Motor neuron (in vitro differentiated cells): Measurements from ENCODE around the gene CACNA2D1. TPM values are rescaled to one million over a fixed set of nuclear protein-coding genes. Genes with fewer than 3 reads are reported as not detected.

ENCODE experiments used
- ATAC-seq, 8 experiments: fragments of 200-7000 bp; cut with Tn5 transposase; replicated peaks in 6 of 8; 2 replicates each; pipeline ENCODE4 v1.8.0; 2021; ENCODE audit warnings: mild to moderate bottlenecking in 8 of 8, moderate library complexity in 8 of 8
- H3K27ac ChIP-seq, 2 donors: fragments of 250-450 bp; sonication (Bioruptor Pico); 2 replicates each; pipeline ENCODE4 v1.9.0; 2021; ENCODE audit warnings: antibody characterized with exemption in 2 of 2, mild to moderate bottlenecking in 2 of 2, moderate library complexity in 1 of 2
- H3K4me1 ChIP-seq, 2 donors: fragments of 250-450 bp; sonication (Bioruptor Pico); replicated peaks in 1 of 2; 2 replicates each; pipeline ENCODE4 v1.6.1; 2021; ENCODE audit warnings: antibody characterized with exemption in 2 of 2, mild to moderate bottlenecking in 2 of 2, moderate library complexity in 1 of 2
- H3K4me3 ChIP-seq, 5 donors: fragments of 250-450 bp; sonication (Bioruptor Pico); 2 replicates each; pipeline ENCODE4 v1.9.0; 2021; ENCODE audit warnings: antibody characterized with exemption in 5 of 5, mild to moderate bottlenecking in 5 of 5, moderate library complexity in 4 of 5
- WGBS, 10 experiments: fragments of 450-650 bp; shearing (Covaris generic); methylation state at CpG; one replicate each; pipeline ENCODE4 v1.0.0; 2022; 5-methylcytosine and 5-hydroxymethylcytosine counted together
- in situ Hi-C, 9 experiments: fragments of 400-800 bp; cut with MboI; loops; one replicate each; pipeline ENCODE4 v1.15.0; 2021; ENCODE audit warnings: low sequenced_read_pairs in 9 of 9, low pct_unique_long_range_greater_than_20kb in 2 of 9; ENCODE audit not compliant: unreplicated experiment in 9 of 9
- total RNA-seq, 8 experiments: library from RNA; unstranded; fragments of 300-600 nt; gene quantifications; 2 replicates each; pipeline versions ENCODE4 v1.2.3 to v1.2.4, GENCODE V29; 2022

Gene CACNA2D1
- total RNA-seq, 8 experiments from 2014 or later: 9.7 to 72.9 (median 27.1) TPM

DNA sequence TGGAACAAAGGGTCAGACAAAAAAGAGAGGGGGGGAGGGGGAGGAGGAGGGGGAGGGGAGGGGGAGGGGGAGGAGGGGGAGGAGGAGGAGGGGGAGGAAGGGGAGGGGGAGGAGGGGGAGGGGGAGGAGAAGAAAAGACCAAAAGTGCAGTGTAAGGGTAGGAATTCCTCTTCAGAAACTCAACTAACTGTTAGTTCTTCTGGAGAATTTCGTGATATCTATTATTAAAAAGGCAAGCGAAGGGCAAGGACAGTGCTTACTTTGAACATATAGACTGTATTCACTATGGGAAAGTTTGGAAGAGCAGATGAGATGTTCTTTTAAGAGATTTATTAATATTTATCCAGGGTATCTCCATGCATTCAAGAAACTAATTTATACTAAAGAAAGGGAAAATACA is 258.1 kb downstream of the CACNA2D1 start:
- Histone ChIP-seq H3K27ac (no peak overlapping the region), H3K4me1 (no peaks in the 10 kb centered on the region), H3K4me3 (no peak overlapping the region)
- no peak for ATAC-seq
- in situ Hi-C loops: no loop called here
- WGBS, 10 experiments: 83 to 100% (median 100%) methylated on average over 1 to 2 of the region's 2 CpGs; no CpG with 5 or more reads in 5 of the 10 experiments

DNA sequence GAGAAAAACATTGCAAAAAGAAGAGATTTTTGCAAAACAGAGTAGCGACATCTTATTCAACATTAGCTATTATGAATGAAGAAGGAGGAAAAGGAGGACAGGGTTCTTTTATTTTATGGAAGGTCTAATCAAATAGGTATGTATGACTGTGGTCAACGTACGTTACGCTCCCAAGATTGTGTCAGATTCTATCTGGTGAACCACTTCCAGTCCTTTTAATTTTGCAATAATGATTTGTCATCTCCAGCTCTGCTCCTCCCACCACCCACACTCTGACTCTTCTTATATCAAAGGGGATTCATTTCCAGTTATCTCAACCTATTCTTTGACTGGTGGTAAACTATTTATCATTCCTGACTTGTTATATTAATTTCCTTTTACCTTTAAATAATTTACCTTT is 259.9 kb downstream of the CACNA2D1 start:
- Histone ChIP-seq H3K4me3 (no peak overlapping the region), H3K27ac (no peak overlapping the region), H3K4me1 (no peaks in the 10 kb centered on the region)
- in situ Hi-C loops: no loop called here
- WGBS, 10 experiments: 60 to 100% (median 81%) methylated on average over 1 to 4 of the region's 4 CpGs
- ATAC-seq: no peak

DNA sequence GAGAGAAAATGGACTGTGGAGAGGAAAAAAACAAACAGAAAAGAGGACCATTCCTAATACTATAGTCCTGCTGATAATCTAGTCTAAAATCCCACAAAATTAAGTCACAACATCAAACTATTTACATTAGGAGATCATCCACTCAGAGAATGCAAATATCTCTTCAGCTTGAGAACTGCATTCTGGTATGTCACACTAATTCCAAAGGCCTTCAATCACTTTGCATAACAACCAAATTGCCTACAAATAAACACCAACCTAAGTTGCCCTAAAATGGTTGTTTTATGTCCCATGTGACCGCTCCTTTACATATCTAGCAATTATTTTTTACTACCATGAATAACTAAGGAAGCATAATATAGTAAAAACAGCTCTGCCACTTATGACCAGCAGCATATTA is 264.3 kb downstream of the CACNA2D1 start:
- H3K4me1 ChIP-seq: no peaks in the 10 kb centered on the region
- in situ Hi-C loops: no loop called here
- 86 to 100% (median 100%) methylated on average over 1 of the region's 1 CpG; no CpG with 5 or more reads in 4 of the 10 experiments for WGBS, 10 experiments
- peak in 2 of 8 experiments; percentile 23 to 36 for ATAC-seq
- no peak overlapping the region for H3K4me3 ChIP-seq
- H3K27ac ChIP-seq: no peak overlapping the region

GRCh38 chr7:82175319-82175718 is 268.3 kb downstream of the CACNA2D1 start:
- ATAC-seq: no peak
- in situ Hi-C loops: no loop called here
- Histone ChIP-seq H3K27ac (no peak overlapping the region), H3K4me3 (no peak overlapping the region), H3K4me1 (peaks cover 0 to 4% of the 10 kb centered on the region in 2 donors)
- WGBS, 10 experiments: 20 to 100% (median 67%) methylated on average over 1 to 2 of the region's 2 CpGs

GRCh38 chr7:82173400-82174021 is 270.1 kb downstream of the CACNA2D1 start:
- 53 to 100% (median 87%) methylated on average over 1 to 4 of the region's 4 CpGs for WGBS, 10 experiments
- in situ Hi-C loops: no loop called here
- H3K4me1 ChIP-seq: peaks cover 0 to 4% of the 10 kb centered on the region in 2 donors
- H3K4me3 ChIP-seq: no peak overlapping the region
- no peak overlapping the region for H3K27ac ChIP-seq
- ATAC-seq: no peak

DNA sequence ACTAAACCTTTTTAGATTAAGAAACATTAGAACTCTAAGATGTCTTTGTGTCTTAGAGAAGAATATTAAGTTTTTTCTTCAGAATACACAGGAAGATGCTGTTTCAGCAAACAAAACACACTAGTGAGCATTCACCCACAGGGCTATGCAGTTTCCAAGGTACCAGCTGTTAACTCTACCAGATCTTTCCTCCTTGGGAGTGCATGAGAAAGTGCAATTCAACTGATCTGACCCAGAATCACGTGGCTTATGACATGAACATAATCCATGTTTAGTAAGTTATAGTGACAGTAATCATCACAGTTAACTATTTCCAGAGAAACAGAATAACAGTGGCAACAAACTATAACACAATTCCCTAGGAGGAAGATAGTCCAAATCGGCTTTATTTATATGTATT is 270.7 kb downstream of the CACNA2D1 start:
- H3K4me3 ChIP-seq: no peak overlapping the region
- peaks cover under 1 to 4% of the 10 kb centered on the region in 2 donors for H3K4me1 ChIP-seq
- ATAC-seq: peak in 6 of 8 experiments; percentile 20 to 84 (median 53)
- no peak overlapping the region for H3K27ac ChIP-seq
- in situ Hi-C loops: no loop called here
- 0 to 80% (median 60%) methylated on average over 1 to 2 of the region's 2 CpGs; no CpG with 5 or more reads in 3 of the 10 experiments for WGBS, 10 experiments

DNA sequence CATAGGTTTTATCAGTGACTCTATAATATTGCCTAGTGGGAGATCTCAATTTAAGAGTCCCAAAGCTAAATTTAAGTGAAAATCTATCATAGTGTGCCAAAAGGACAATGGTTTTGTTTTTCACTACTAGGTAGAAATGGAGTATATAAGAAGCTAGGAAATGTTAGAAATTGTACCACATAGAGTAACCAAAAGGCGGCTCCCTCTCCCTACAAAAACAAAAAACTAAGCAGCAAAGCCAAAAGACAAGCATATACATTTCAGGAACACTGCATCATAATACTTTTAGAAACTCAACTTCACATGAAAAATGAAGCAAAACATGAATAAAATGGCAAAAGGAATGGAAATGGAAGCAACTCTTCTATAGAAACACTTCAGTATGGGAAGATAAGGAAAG is 271.6 kb downstream of the CACNA2D1 start:
- H3K27ac ChIP-seq: no peak overlapping the region
- H3K4me3 ChIP-seq: no peak overlapping the region
- no peak for ATAC-seq
- in situ Hi-C loops: no loop called here
- peaks cover 8 to 13% of the 10 kb centered on the region in 2 donors for H3K4me1 ChIP-seq
- WGBS, 10 experiments: 78 to 100% (median 100%) methylated on average over 1 of the region's 1 CpG; no CpG with 5 or more reads in 1 of the 10 experiments

DNA sequence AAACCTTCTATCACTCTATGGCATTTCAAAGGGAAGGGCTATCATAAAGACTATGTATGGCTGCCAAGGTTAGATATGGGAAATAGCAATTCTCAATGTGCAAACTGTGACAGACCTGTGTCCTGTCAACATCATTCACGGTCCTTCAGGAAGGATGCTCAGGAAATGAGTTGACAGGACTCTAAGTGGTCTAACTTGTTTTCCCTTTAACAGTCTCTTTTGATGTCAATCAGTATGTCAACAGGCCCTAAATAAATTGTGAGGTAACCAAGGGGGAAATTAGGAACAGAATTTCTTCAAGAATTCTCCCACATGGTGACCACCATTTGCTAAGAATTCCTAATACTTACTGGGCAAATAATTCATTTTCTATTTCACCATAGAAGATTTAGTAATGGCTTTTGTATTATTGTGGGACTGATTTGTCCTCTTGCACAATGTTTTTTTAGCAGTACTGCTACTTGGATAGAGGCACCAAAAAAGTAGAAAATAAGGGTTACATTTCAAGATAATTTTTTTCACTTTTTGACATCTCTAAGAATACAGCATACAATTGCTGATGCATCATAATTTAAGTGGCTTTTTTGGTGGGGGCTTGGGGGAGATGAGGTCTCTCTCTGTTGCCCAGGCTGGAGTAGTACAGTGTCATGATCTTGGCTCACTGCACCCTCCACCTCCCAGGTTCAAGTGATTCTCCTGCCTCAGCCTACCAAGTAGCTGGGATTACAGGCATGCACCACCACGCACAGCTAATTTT is 275.8 kb downstream of the CACNA2D1 start:
- Histone ChIP-seq H3K27ac (peak overlapping the region in 1 of 2 donors; percentile 37), H3K4me1 (peaks cover 24 to 34% of the 10 kb centered on the region in 2 donors), H3K4me3 (no peak overlapping the region)
- in situ Hi-C loops: no loop called here
- ATAC-seq: no peak
- 71 to 100% (median 88%) methylated on average over 1 to 2 of the region's 2 CpGs; no CpG with 5 or more reads in 3 of the 10 experiments for WGBS, 10 experiments

DNA sequence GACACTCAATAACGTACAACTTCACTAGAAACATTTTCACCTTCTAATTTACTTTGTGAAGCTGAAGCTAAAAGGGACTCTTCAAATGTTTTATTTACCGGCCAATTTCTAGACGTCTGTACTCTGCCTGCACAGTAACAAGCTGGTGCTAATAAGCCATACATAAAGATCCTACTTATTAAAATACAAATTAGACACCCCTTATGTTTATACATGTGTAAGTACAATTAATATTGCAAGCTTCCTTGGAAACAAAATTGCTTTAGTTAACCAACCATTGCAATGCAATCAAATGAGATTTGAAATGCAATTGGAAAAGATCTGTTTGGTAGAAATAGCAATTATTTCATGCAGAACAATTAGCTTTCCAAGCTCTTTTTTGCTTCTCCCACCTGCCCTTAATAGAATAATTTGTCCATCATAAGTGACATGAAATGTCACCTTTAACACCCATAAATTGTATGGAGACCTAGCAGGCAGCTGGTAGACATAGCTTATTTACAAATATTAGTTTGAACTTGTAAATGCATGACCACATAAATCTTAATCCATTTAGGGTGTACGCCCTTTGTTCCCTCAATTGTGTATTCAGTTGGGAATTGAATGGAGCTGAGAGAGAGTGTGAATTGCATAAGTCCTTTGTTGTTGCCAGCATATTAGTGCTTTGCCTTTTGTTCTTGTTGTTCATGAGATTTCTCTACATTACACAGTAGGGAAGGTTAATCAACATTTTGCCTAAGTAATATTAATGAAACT is 277.1 kb downstream of the CACNA2D1 start:
- H3K4me3 ChIP-seq: no peak overlapping the region
- in situ Hi-C loops: no loop called here
- peaks cover 24 to 33% of the 10 kb centered on the region in 2 donors for H3K4me1 ChIP-seq
- peak; percentile 60 to 95 (median 91) for ATAC-seq
- peak overlapping the region; percentile 22 to 44 for H3K27ac ChIP-seq
- WGBS, 10 experiments: 0 to 100% (median 67%) methylated on average over 1 to 4 of the region's 4 CpGs

- WGBS, 10 experiments: 0 to 83% (median 27%) methylated on average over 1 to 3 of the region's 3 CpGs
- Histone ChIP-seq H3K4me1 (peaks cover 24 to 33% of the 10 kb centered on the region in 2 donors), H3K27ac (peak overlapping the region in 1 of 2 donors; percentile 32), H3K4me3 (no peak overlapping the region)
- peak in 4 of 8 experiments; percentile 29 to 81 (median 62) for ATAC-seq
- in situ Hi-C loops: no loop called here
Measured at GRCh38 chr7:82164813-82165212, 278.8 kb downstream of the CACNA2D1 start.

DNA sequence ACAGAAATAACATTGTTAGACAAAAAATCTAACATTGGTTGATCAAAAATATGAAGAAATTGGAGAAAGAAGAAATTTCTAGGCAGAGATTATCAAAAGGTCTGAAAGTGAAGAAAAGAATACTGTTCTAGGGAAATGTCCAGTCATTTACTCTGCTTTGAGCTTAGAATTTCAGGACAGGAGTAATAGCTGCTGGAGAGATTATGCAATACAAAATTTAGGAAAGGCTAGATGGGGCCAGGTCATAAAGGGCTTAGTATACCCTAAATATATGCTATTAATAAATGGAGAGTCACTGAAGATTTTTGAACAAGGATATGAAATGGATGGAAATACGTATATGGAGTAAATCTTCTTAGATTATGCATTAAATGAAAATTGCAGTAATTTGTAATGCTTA is 279.2 kb downstream of the CACNA2D1 start:
- ATAC-seq: no peak
- Histone ChIP-seq H3K4me3 (no peak overlapping the region), H3K4me1 (peaks cover 24 to 33% of the 10 kb centered on the region in 2 donors), H3K27ac (no peak overlapping the region)
- 50 to 100% (median 83%) methylated on average over 1 of the region's 1 CpG; no CpG with 5 or more reads in 2 of the 10 experiments for WGBS, 10 experiments
- in situ Hi-C loops: no loop called here

DNA sequence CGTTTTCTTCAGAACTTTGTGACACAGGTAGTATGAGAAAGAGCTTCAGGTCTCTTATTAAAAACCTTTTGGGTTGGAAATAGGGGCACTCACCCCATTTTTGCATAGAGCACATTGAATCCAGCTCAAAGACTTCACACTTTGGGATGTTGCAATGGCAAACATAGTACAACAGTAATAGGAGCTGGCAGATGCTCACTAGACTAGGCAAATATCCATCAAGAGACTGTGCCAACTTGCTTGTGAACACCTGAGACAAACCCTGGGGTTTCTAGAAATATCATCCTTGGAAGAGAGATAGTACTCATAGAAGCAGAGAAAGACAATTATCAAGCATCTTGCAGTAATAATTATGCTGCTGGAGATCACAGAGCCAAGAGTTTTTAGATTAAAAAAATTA is 280.0 kb downstream of the CACNA2D1 start:
- no peak for ATAC-seq
- Histone ChIP-seq H3K4me3 (no peak overlapping the region), H3K4me1 (peaks cover 24 to 33% of the 10 kb centered on the region in 2 donors), H3K27ac (no peak overlapping the region)
- in situ Hi-C loops: no loop called here
- 50 to 100% (median 86%) methylated on average over 1 of the region's 1 CpG; no CpG with 5 or more reads in 1 of the 10 experiments for whole genome bisulfite sequencing, 10 experiments

GRCh38 chr7:82162289-82162688 is 281.3 kb downstream of the CACNA2D1 start:
- no peak overlapping the region for H3K4me3 ChIP-seq
- in situ Hi-C loops: no loop called here
- H3K27ac ChIP-seq: no peak overlapping the region
- ATAC-seq: no peak
- H3K4me1 ChIP-seq: peaks cover 20 to 29% of the 10 kb centered on the region in 2 donors
- 29 to 100% (median 56%) methylated on average over 1 to 2 of the region's 2 CpGs for WGBS, 10 experiments
